Measurements from ENCODE around the gene ARHGAP35.
"Not testable (repeated sequence)": the region's sequence is repeated elsewhere in the genome, so short reads cannot be mapped to it uniquely, and the experiment has no call there.

ARHGAP35 gene

GRCh38 chr19:46871173-46871572, 10.4 kb downstream of the ARHGAP35 start:
- DNase-seq (ENCODE audit: low read depth): not testable (repeated sequence)

GRCh38 chr19:46872967-46873366, 12.2 kb downstream of the ARHGAP35 start:
- no peak for DNase-seq (ENCODE audit: low read depth)

- DNase-seq (ENCODE audit: low read depth): no peak
Measured at GRCh38 chr19:46875234-46875633, 14.4 kb downstream of the ARHGAP35 start.

GRCh38 chr19:46875657-46876056, 14.9 kb downstream of the ARHGAP35 start:
- DNase-seq (ENCODE audit: low read depth): no peak

GRCh38 chr19:46878613-46879375, 18.0 kb downstream of the ARHGAP35 start:
- DNase-seq (ENCODE audit: low read depth): no peak

- no peak for DNase-seq (ENCODE audit: low read depth)
Measured at GRCh38 chr19:46880431-46880830, 19.6 kb downstream of the ARHGAP35 start.

GRCh38 chr19:46881092-46881491, 20.3 kb downstream of the ARHGAP35 start:
- DNase-seq (ENCODE audit: low read depth): no peak

- no peak for DNase-seq (ENCODE audit: low read depth)
Measured at GRCh38 chr19:46882034-46882433, 21.2 kb downstream of the ARHGAP35 start.

GRCh38 chr19:46882751-46883150, 22.0 kb downstream of the ARHGAP35 start:
- not testable (repeated sequence) for DNase-seq (ENCODE audit: low read depth)

- DNase-seq (ENCODE audit: low read depth): no peak
Measured at GRCh38 chr19:46885411-46885810, 24.6 kb downstream of the ARHGAP35 start.

- DNase-seq (ENCODE audit: low read depth): no peak
Measured at GRCh38 chr19:46886546-46887239, 25.9 kb downstream of the ARHGAP35 start.

- no peak for DNase-seq (ENCODE audit: low read depth)
Measured at GRCh38 chr19:46887240-46887782, 26.5 kb downstream of the ARHGAP35 start.

GRCh38 chr19:46890423-46891170, 29.8 kb downstream of the ARHGAP35 start:
- peak; percentile 89 for DNase-seq (ENCODE audit: low read depth)

GRCh38 chr19:46892252-46893179, 31.7 kb downstream of the ARHGAP35 start:
- no peak for DNase-seq (ENCODE audit: low read depth)

- DNase-seq (ENCODE audit: low read depth): no peak
Measured at GRCh38 chr19:46896076-46896794, 35.4 kb downstream of the ARHGAP35 start.

- no peak for DNase-seq (ENCODE audit: low read depth)
Measured at GRCh38 chr19:46898731-46899130, 37.9 kb downstream of the ARHGAP35 start.

GRCh38 chr19:46900341-46900740, 39.5 kb downstream of the ARHGAP35 start:
- DNase-seq (ENCODE audit: low read depth): no peak

- DNase-seq (ENCODE audit: low read depth): no peak
Measured at GRCh38 chr19:46901701-46902401, 41.1 kb downstream of the ARHGAP35 start.

GRCh38 chr19:46902402-46902766, 41.6 kb downstream of the ARHGAP35 start:
- DNase-seq (ENCODE audit: low read depth): no peak

- DNase-seq (ENCODE audit: low read depth): no peak
Measured at GRCh38 chr19:46903458-46903857, 42.7 kb downstream of the ARHGAP35 start.
